Measurements from ENCODE around the gene ZFYVE9. TPM values are rescaled to one million over a fixed set of nuclear protein-coding genes. Genes with fewer than 3 reads are reported as not detected.
"Not testable (repeated sequence)": the region's sequence is repeated elsewhere in the genome, so short reads cannot be mapped to it uniquely, and the experiment has no call there.

Gene ZFYVE9, protein sequence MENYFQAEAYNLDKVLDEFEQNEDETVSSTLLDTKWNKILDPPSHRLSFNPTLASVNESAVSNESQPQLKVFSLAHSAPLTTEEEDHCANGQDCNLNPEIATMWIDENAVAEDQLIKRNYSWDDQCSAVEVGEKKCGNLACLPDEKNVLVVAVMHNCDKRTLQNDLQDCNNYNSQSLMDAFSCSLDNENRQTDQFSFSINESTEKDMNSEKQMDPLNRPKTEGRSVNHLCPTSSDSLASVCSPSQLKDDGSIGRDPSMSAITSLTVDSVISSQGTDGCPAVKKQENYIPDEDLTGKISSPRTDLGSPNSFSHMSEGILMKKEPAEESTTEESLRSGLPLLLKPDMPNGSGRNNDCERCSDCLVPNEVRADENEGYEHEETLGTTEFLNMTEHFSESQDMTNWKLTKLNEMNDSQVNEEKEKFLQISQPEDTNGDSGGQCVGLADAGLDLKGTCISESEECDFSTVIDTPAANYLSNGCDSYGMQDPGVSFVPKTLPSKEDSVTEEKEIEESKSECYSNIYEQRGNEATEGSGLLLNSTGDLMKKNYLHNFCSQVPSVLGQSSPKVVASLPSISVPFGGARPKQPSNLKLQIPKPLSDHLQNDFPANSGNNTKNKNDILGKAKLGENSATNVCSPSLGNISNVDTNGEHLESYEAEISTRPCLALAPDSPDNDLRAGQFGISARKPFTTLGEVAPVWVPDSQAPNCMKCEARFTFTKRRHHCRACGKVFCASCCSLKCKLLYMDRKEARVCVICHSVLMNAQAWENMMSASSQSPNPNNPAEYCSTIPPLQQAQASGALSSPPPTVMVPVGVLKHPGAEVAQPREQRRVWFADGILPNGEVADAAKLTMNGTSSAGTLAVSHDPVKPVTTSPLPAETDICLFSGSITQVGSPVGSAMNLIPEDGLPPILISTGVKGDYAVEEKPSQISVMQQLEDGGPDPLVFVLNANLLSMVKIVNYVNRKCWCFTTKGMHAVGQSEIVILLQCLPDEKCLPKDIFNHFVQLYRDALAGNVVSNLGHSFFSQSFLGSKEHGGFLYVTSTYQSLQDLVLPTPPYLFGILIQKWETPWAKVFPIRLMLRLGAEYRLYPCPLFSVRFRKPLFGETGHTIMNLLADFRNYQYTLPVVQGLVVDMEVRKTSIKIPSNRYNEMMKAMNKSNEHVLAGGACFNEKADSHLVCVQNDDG (N-terminal part only)
- total RNA-seq, result 1 to 10 TPM; 4.3 to 4.7 TPM

DNA sequence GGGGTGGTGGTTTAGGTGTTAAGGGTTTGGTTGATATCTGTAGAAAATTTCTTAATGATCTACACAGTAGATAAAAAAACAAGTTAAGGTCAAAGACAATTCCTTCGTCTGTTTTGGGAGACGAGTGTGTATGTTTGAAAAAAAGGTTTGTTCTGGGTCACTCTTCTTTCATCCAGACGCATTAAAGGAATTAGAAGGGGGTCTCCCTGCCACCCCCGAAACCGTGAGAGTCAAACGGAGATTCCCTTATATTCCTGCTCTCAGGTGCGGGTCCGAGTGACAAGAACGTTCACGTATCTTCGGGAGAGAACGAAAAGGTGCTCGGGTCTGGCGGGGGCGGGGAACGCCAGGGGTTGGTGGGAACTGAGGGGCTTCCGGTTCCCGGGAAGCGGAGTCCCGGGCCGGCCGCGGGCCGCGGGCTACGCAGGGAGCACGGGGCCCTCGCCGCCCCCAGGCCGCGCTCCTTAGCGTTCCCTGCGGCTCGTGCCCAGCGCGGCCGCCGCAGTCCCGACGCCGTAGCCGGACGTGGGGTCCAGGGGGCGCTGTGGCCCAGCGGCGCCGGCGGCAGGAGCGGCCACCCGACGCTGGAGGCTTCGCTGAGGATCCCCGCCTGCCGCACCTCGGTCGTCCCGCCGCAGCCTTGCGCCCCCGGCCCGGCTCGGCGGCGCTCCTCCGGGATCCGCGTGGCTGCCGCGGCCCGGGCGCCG lies at the start of gene ZFYVE9:
TSS of gene ZFYVE9 (plus strand) at position 577 of the 707 bp plus-strand sequence. CDS start 91,118 bp downstream, outside the sequence.
- Mint-ChIP-seq H3K4me1 (peaks cover 43% of the 10 kb centered on the region), H3K4me3 (peak within 1 kb of the TSS; percentile 80), H3K9me3 (ENCODE audit: low read depth) (peaks cover 3% of the 10 kb centered on the region), H3K36me3 (ENCODE audit: low read depth) (no peaks in the 10 kb centered on the region), H3K27me3 (peaks cover 9% of the 10 kb centered on the region), H3K27ac (peak within 1 kb of the TSS; percentile 84)
- intact Hi-C loops (cut with DNase I, micrococcal nuclease), result loop anchor here (1.0 to 10.0 kb wide), 12 partner anchors 85 to 781 kb away; partner anchors contain the start of genes BTF3L4 (in 2 of the 2), CC2D1B (in 2 of the 2), TUT4 (in 2 of the 2) and ECHDC2 (in 1 of the 2)
- POLR2A ChIA-PET, result no interaction called here
- DNase-seq, result peak; percentile 83
- peak; percentile 62 for ATAC-seq
- CTCF ChIA-PET, result interaction anchor here (1.0 to 2.1 kb wide), 3 partner anchors 9 to 68 kb away, joined by 4 to 9 read pairs (median 4); no protein-coding TSS in a partner anchor

DNA sequence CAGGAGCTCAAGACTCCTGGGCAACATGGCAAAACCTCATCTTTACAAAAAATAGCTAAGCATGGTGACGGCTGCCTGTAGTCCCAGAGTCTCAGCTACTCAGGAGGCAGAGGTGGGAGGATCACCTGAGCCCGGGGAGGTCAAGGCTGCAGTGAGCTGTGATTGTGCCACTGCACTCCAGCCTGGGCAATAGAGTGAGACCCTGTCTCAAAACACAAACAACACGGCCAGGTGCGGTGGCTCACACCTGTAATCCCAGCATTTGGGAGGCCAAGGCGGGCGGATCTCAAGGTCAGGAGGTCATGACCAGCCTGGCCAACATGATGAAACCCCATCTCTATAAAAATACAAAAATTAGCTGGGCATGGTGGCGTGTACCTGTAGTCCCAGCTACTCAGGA lies 47.6 kb upstream of the ZFYVE9 start:
- H3K27me3 Mint-ChIP-seq; H3K27ac Mint-ChIP-seq; H3K4me3 Mint-ChIP-seq; H3K9me3 Mint-ChIP-seq (ENCODE audit: low read depth); intact Hi-C loops (cut with DNase I, micrococcal nuclease); ATAC-seq; H3K4me1 Mint-ChIP-seq; DNase-seq: not testable (repeated sequence)
- peaks cover 16% of the 10 kb centered on the region for H3K36me3 Mint-ChIP-seq (ENCODE audit: low read depth)
- ChIA-PET CTCF (interaction anchor here (0.7 kb wide), 1 partner anchor 8 kb away, joined by 3 read pairs; no protein-coding TSS in a partner anchor), POLR2A (interaction anchor here (0.6 to 1.1 kb wide), 2 partner anchors 36 to 194 kb away, joined by 3 to 4 read pairs; no protein-coding TSS in a partner anchor)

DNA sequence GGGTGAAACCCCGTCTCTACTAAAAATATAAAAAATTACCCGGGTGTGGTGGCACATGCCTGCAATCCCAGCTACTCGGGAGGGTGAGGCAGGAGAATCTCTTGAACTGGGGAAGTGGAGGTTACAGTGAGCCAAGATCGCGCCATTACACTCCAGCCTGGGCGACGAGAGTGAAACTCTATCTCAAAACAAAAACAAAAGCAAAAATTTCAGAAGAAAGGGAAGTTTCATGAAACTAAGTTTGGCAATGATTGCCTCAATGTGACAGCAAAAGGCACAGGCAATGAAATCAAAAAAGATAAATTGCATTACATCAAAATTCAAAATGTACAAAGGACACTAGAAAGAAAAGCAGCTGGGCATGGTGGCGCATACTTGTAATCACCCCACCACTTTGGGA lies 45.7 kb upstream of the ZFYVE9 start:
- Mint-ChIP-seq H3K27me3 (no peaks in the 10 kb centered on the region), H3K4me1 (no peaks in the 10 kb centered on the region), H3K4me3 (no peak overlapping the region), H3K36me3 (ENCODE audit: low read depth) (peaks cover 3% of the 10 kb centered on the region), H3K9me3 (ENCODE audit: low read depth) (no peaks in the 10 kb centered on the region), H3K27ac (no peak overlapping the region)
- no peak for DNase-seq
- no peak for ATAC-seq
- ChIA-PET CTCF (no interaction called here), POLR2A (no interaction called here)
- intact Hi-C loops (cut with DNase I, micrococcal nuclease), result no loop called here

DNA sequence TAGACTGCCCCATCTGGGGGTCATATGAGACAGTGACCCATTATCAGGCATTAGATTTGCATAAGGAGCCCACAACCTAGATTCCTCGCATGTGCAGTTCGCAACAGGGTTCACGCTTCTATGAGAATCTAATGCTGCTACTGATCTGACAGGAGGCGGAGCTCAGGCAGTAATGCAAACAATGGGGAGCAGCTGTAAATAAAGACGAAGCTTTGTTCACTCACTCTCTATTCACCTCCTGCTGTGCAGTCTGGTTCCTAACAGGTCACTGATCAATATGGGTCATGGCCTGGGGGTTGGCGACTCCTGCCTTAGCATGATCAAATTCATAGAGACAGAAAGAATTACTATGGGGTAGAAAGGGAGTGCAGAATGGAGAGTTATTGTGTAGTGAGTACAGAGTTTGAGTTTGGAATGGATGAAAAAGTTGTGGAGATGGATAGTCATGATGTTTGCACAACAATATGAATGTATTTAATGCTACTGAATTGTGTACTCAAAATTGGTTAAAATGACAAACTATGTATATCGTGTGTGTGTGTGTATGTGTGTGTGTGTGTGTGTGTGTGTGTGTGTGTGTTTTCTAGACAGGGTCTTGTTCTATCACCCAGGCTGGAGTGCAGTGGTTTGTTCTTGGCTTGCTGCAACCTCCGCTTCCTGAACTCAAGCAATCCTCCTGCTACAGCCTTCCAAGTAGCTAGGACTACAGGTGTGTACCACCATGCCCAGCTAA lies 43.6 kb upstream of the ZFYVE9 start:
- Mint-ChIP-seq H3K4me3 (no peak overlapping the region), H3K27me3 (no peaks in the 10 kb centered on the region), H3K27ac (no peak overlapping the region), H3K36me3 (ENCODE audit: low read depth) (no peaks in the 10 kb centered on the region), H3K4me1 (peaks cover 7% of the 10 kb centered on the region), H3K9me3 (ENCODE audit: low read depth) (no peaks in the 10 kb centered on the region)
- CTCF ChIA-PET, result interaction anchor here (0.6 to 0.7 kb wide), 2 partner anchors 50 to 120 kb away, joined by 3 read pairs; no protein-coding TSS in a partner anchor
- POLR2A ChIA-PET, result no interaction called here
- ATAC-seq (no peak), DNase-seq (no peak)
- intact Hi-C loops (cut with DNase I, micrococcal nuclease), result no loop called here

DNA sequence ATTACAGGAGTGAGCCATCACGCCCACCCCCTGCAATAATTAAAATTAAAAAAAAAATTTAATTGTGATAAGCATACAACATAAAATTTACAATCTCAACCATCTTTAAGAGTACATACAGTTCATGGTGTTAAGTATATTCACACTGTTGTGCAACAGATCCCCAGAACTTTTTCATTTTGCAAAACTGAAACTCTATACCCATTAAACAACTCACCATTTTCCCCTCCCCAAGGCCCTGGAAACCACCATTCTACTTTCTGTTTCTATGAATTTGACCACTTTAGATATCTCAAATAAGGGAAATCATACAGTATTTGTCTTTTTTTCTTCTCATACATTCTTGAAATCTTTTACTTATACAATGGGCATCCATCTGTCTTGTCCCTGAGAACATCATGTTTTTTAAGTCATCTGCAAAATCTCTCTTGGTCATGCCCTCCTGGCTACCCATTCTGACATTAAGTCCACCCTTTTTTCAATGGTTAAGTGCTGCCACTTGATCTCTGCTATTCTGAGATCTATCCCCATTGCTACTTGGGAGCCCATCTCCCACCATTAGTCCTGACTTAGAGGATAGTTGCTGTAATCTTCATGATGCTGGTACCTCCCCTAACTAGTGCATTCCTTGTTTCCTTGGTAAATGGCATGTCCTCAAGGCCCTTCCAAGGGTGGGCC lies 39.4 kb upstream of the ZFYVE9 start:
- CTCF ChIA-PET, result no interaction called here
- Mint-ChIP-seq H3K27me3 (no peaks in the 10 kb centered on the region), H3K4me1 (peaks cover 7% of the 10 kb centered on the region), H3K4me3 (no peak overlapping the region), H3K27ac (no peak overlapping the region), H3K9me3 (ENCODE audit: low read depth) (no peaks in the 10 kb centered on the region), H3K36me3 (ENCODE audit: low read depth) (no peaks in the 10 kb centered on the region)
- DNase-seq (no peak), ATAC-seq (peak; percentile 39)
- POLR2A ChIA-PET, result no interaction called here
- intact Hi-C loops (cut with DNase I, micrococcal nuclease), result loop anchor here in 1 of 2 experiments (10.0 kb wide), 1 partner anchor 728 kb away; no protein-coding TSS in a partner anchor

DNA sequence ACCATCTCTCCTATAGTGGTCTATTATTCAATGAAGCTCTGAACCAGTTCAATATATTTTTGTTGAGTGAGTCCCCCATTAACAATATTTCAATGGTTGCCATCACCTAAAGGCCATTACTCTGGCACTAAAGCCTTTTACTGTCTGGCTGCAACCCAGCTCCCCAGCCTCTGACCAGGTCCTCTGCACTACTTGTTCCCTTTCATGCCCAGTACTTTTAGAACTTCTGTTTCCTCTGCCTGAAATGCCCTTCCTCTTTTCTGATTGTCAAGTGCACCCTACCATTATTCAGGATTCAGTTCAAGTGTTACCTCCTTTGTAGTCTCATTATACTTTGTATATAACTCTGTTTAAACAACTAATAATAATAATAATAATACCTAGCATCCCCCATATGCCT lies 30.4 kb upstream of the ZFYVE9 start:
- no peak for ATAC-seq
- no peaks in the 10 kb centered on the region for H3K4me1 Mint-ChIP-seq
- ChIA-PET POLR2A (interaction anchor here (0.7 kb wide), 1 partner anchor 265 kb away, joined by 3 read pairs; no protein-coding TSS in a partner anchor), CTCF (interaction anchor here (0.8 to 1.9 kb wide), 3 partner anchors 16 to 214 kb away, joined by 3 to 7 read pairs (median 4); no protein-coding TSS in a partner anchor)
- no peak for DNase-seq
- H3K4me3 Mint-ChIP-seq, result no peak overlapping the region
- intact Hi-C loops (cut with DNase I, micrococcal nuclease), result no loop called here
- no peak overlapping the region for H3K27ac Mint-ChIP-seq
- no peaks in the 10 kb centered on the region for H3K27me3 Mint-ChIP-seq
- no peaks in the 10 kb centered on the region for H3K36me3 Mint-ChIP-seq (ENCODE audit: low read depth)
- H3K9me3 Mint-ChIP-seq (ENCODE audit: low read depth), result no peaks in the 10 kb centered on the region

DNA sequence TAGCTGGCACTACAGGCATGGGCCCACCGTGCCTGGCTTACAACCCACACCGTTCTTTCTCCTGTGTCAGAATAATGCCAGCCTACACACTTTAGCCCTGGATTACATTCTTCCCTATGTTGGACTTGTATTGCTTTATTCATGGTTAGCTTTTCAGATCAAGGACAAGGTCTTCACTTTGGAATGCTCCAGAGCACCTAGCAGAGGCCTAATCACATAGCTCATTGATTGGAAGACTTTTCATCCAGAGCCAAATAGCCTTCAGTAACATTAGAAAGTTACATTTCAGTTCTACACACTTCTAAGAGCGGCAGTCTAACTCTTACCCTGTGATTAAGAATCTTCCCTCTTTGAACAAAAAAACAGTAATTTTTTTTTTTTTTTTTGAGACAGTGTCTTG lies 29.4 kb upstream of the ZFYVE9 start:
- Mint-ChIP-seq H3K4me3 (no peak overlapping the region), H3K9me3 (ENCODE audit: low read depth) (no peaks in the 10 kb centered on the region), H3K4me1 (no peaks in the 10 kb centered on the region), H3K36me3 (ENCODE audit: low read depth) (no peaks in the 10 kb centered on the region), H3K27me3 (no peaks in the 10 kb centered on the region), H3K27ac (no peak overlapping the region)
- POLR2A ChIA-PET, result no interaction called here
- ATAC-seq (no peak), DNase-seq (no peak)
- CTCF ChIA-PET, result interaction anchor here (0.5 to 1.9 kb wide), 3 partner anchors 15 to 687 kb away, joined by 3 to 7 read pairs (median 3); no protein-coding TSS in a partner anchor
- intact Hi-C loops (cut with DNase I, micrococcal nuclease), result no loop called here

DNA sequence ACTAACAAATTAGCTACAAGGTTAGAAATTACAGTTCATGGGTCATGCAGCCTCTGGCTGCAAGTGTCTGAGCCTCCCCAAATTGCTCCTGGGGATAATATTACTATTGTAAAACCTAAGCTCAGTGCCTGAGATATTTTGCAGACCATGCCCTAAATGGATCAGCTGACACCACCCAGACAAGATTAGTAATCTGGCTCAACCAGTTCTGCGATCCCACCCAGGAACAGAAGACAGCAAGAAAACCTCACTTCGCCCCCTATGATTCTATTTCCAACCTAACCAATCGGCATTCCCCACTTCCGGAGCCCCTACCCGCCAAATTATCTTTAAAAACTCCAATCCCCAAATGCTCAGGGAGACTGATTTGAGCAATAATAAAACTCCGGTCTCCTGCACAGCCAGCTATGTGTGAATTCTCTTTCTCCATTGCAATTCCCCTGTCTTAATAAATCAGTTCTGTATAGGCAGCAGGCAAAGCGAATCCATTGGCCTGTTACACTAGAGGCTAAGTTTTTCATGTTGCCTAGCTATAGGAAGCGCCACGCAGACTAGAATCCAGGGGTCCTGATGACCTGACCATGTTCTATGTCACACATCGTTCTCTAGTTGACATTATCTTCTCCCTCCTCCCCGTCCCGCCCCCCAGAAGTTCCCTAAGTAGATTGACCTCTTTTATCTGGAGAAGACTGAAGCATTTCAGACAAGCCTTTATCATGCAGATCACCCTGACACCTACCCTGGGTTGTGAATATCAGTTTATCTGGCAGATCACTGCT lies 22.4 kb upstream of the ZFYVE9 start:
- Mint-ChIP-seq H3K4me3 (no peak overlapping the region), H3K36me3 (ENCODE audit: low read depth) (no peaks in the 10 kb centered on the region), H3K4me1 (no peaks in the 10 kb centered on the region), H3K9me3 (ENCODE audit: low read depth) (no peaks in the 10 kb centered on the region), H3K27me3 (no peaks in the 10 kb centered on the region), H3K27ac (no peak overlapping the region)
- CTCF ChIA-PET, result no interaction called here
- DNase-seq (no peak), ATAC-seq (no peak)
- intact Hi-C loops (cut with DNase I, micrococcal nuclease), result no loop called here
- POLR2A ChIA-PET, result no interaction called here

DNA sequence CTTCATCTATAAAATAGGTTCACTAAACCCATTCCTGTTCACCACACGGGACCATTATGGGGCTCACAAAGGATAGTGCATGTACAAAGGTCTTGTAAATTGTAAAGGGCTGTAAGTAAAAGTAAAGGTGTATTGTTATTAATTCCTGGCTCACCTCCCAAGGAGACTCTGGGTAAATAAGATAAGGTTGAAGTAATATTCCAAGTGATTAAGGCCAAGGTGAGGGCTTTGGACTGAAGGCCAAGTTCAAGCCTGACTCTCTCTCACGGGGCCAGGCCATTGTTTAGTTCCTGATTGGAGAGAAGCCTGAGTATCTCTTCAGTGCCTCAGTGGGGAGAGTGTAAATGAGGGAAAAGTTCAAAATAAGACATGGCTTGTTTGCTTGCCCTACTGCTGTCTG lies 19.5 kb upstream of the ZFYVE9 start:
- no peak overlapping the region for H3K27ac Mint-ChIP-seq
- intact Hi-C loops (cut with DNase I, micrococcal nuclease), result no loop called here
- POLR2A ChIA-PET, result no interaction called here
- peaks cover 7% of the 10 kb centered on the region for H3K27me3 Mint-ChIP-seq
- H3K4me3 Mint-ChIP-seq, result no peak overlapping the region
- H3K36me3 Mint-ChIP-seq (ENCODE audit: low read depth), result no peaks in the 10 kb centered on the region
- CTCF ChIA-PET, result interaction anchor here (0.9 kb wide), 1 partner anchor 175 kb away, joined by 3 read pairs; no protein-coding TSS in a partner anchor
- H3K9me3 Mint-ChIP-seq (ENCODE audit: low read depth), result no peaks in the 10 kb centered on the region
- peaks cover 4% of the 10 kb centered on the region for H3K4me1 Mint-ChIP-seq
- ATAC-seq, result no peak
- no peak for DNase-seq
